HUDEP-2 (cell line): ENCODE results near the gene CDYL2.
A peak's percentile ranks its signal among the peaks of the same experiment; 100 is the strongest.

Experiments used
- DNase-seq, 76 experiments: peaks; one replicate each; lab custom pipeline; 2025; ENCODE audit not compliant: unreplicated experiment in 76 of 76; lab: John Stamatoyannopoulos, UW

CDYL2 gene

GRCh38 chr16:80637621-80638020 lies 166.8 kb downstream of the CDYL2 start:
- no peak for DNase-seq

- no peak for DNase-seq
Observed at GRCh38 chr16:80631581-80631980, 172.8 kb downstream of the CDYL2 start.

- no peak for DNase-seq
Observed at GRCh38 chr16:80628254-80628653, 176.1 kb downstream of the CDYL2 start.

GRCh38 chr16:80627108-80627507 lies 177.3 kb downstream of the CDYL2 start:
- DNase-seq = no peak

GRCh38 chr16:80623376-80623775 lies 181.0 kb downstream of the CDYL2 start:
- DNase-seq = no peak

- DNase-seq = no peak
Observed at GRCh38 chr16:80622007-80622406, 182.4 kb downstream of the CDYL2 start.

GRCh38 chr16:80620736-80621605 lies 183.4 kb downstream of the CDYL2 start:
- DNase-seq = no peak

GRCh38 chr16:80619824-80620223 lies 184.6 kb downstream of the CDYL2 start:
- no peak for DNase-seq

GRCh38 chr16:80618862-80619648 lies 185.3 kb downstream of the CDYL2 start:
- DNase-seq = no peak

- DNase-seq = no peak
Observed at GRCh38 chr16:80616362-80616761, 188.0 kb downstream of the CDYL2 start.

- DNase-seq = no peak
Observed at GRCh38 chr16:80615735-80616134, 188.7 kb downstream of the CDYL2 start.

GRCh38 chr16:80614908-80615671 lies 189.3 kb downstream of the CDYL2 start:
- no peak for DNase-seq

GRCh38 chr16:80612461-80613017 lies 191.9 kb downstream of the CDYL2 start:
- DNase-seq = no peak

GRCh38 chr16:80611930-80612327 lies 192.5 kb downstream of the CDYL2 start:
- DNase-seq = no peak

GRCh38 chr16:80611171-80611929 lies 193.0 kb downstream of the CDYL2 start:
- DNase-seq = no peak

- DNase-seq = peak in 6 of 76 experiments; percentile 4 to 23 (median 6)
Observed at GRCh38 chr16:80610481-80611156, 193.8 kb downstream of the CDYL2 start.

- DNase-seq = peak in 45 of 76 experiments; percentile 3 to 73 (median 35)
Observed at GRCh38 chr16:80608946-80609345, 195.5 kb downstream of the CDYL2 start.

- DNase-seq = no peak
Observed at GRCh38 chr16:80607204-80607603, 197.2 kb downstream of the CDYL2 start.

GRCh38 chr16:80606221-80606766 lies 198.1 kb downstream of the CDYL2 start:
- no peak for DNase-seq
